NCI-H2227 (cell line): ENCODE results near the gene RNF215.
"Not testable (repeated sequence)": the region's sequence is repeated elsewhere in the genome, so short reads cannot be mapped to it uniquely, and the experiment has no call there.

Source experiments
- DNase-seq: peaks from one replicate; lab custom pipeline; 2025; ENCODE audit not compliant: unreplicated experiment; lab: John Stamatoyannopoulos, UW

The RNF215 gene

DNA sequence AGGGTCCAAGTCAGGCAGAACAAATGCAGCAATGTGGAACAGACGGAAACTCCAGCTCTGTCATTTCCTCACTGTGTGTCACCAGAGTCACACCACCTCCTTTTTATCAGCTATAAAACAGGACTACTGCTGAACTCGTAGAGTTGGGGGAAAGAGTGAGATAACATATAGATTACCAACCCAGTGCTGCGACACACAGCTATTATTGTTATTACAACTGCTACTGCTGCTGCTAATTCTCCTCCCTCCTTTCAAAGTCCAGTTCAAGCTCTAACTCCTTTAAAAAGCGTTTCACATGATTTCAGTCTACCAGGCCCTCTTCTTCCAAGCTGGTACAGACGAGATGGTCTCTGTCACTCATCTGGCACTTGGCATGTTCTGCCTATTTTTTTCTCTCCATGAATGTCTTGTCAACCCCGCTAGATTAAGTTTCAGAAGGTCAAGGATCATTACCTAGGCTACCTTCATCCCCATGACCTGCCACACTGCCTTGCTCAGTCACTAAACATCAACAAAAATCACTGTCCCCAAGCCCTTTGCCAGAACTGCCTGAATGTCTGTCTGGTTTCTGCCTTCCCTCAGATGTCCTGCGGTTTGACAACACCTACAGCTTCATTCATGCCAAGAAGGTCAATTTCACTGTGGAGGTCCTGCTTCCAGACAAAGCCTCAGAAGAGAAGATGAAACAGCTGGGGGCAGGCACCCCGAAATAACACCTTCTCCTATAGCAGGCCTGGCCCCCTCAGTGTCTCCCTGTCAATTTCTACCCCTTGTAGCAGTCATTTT lies 34.7 kb upstream of the RNF215 start:
- no peak for DNase-seq

DNA sequence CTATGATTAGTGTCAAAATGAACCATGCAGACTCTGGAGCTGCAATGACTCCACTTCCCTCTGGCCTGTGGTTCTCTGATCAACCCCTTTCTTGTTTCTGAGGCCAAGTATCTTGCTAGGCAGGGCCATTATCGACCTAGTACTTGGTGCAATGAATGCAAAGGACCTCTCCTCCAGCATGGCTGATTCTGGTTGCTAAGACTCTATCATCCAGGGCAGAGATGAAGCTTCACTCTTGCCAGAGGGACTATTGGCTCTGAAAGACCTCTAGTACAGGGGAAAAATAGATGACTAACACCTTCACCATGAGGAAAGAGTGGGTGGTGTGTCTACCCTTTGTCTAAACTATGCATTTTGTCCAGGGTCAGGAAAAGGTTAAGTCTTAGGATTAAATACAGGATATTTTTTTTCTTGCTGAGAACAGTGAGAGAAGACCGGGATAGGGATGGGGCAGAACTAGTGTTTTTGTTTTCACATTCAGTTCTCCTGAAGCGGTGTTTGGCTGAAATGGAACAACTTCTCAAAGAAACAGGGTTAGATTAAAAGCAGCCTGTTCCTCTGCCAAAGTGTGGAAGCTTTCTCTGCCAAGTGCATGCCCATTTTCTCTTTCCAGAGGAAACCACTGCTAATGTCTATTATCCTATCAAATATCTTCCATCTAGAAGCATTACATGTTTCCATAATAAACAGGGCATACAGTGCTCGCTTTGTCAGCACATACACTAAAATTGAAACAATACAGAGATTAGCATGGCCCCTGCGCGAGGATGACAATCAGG lies 33.3 kb upstream of the RNF215 start:
- no peak for DNase-seq

DNA sequence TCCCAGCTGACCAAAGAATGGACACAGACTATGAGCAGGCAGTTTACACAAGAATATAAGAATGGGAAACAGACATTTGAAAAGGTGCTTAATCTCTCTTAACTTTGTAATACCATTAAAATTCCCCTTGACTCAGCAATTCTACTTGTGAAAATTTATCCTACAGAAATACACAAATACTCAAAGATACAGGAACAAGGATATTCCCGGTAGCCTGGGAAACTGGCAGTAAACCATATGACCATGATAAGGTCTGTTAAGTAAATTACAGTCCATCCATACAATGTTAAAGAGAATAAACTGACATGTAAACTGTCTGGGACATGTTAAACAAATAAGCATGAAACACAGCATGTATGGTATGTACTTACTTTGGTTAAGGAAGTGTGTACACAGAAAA lies 29.6 kb upstream of the RNF215 start:
- no peak for DNase-seq

DNA sequence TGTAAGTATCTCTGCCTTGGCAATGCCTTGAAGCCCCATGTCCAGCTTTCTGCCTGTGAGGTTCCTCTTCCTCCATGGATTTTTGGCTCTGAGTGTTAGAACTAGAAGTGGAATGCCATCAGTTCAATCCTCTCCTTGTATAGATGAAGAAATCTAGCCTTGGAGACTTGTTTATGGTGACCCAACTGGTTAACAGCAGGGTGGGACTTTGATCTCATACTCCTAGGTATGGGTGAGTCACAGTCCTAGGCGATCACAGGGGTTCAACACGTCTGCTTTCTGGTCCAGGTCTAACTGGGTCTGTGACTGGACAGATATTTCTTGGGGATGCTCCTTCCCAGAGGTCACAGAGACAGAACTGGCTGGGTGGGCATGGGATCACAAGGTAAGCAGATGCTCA lies 29.2 kb upstream of the RNF215 start:
- no peak for DNase-seq

DNA sequence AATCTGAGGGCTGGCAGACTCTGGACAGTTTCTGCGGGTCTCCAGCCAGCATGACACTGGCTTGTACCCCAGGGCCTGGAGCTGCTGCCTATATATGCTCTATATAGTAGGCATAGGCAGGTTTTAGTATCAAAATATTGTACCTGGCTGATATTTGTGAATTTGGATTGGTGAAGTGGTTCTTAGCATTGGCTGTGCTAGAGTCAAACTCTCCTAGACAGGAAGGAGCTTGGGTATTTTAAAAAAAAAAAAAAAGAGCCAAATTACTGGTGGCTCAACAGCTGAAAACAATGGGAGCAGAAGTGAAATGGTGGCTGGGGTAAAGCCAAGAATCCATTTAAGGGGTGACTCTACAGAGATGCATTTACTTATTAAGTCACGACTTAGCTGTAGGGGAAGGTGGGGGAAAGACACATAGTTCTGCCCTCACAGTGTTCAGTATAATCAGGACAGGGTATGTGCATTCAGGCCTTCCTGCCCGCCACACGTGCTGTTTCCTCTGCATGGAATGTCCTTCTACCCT lies 27.4 kb upstream of the RNF215 start:
- no peak for DNase-seq

DNA sequence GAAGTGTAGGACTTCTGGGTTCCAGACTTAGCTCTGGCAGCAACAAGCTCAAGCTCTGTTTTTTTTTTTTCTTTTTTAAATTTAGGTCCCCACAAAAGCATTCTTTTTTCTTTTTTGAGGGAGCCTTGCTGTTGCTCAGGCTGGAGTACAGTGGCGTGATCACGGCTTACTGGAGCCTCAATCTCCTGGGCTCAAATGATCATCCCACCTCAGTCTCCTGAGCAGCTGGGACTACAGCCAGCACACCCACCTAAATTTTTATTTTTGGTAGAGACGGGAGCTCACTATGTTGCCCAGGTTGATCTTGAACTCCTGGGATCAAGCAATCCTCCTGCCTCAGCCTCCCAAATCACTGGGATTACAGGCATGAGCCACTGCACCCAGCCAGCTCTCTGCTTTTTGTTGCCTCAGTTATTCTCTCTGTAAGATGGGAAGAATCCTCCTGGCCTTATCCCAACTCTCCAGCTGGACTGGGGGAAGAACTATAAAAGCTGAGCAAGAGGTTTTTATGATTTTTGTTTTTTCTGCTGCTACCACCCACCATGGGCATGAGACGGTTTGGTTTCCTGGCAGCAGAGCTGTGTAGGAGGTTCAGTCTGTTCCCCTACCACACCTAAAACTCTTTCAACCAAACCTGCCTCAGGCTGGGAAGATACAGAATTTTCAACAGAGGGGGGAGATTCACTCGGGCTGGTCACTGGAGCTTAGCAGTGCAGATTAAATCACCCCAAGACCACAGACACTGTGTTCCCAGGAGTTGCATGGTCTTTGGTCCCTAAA lies 26.7 kb upstream of the RNF215 start:
- DNase-seq = no peak

DNA sequence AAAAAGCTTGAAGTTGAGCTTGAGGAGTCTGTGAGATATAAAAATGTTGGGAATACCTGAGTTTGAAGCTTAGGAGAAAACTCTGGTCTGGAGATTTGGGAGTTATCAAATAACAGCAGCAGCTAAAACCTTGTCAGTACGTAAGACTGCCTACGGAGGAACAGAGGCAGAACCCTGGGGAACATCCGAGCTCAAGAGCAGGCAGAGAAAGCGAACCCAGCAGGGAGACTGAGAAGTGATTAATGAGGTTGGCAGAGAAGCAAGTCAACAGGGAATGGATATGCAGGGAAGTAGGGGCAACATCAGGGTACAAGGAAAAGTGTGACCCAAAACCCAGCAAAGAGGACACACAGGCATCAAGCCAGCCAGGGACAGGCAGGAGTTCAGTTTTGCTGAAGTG lies 25.8 kb upstream of the RNF215 start:
- no peak for DNase-seq

DNA sequence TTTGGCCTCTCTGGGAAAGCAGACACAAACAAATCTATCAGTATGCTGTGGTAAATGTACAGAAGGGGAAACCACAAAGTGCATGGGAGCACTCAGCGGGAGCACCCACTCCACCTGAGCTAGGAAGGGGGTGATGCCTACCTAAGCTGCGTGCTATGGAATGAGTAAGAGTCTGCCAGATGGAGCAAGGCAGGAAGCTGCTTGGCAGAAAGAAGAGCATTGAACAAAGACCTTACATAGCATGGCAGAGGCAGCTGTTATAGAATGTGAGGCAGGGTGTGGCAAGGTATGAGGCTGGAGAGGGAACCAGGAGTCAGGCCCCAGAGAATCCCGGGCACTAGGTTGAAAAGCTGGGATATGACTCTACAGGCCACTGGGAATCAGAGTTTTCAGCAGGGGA lies 24.6 kb upstream of the RNF215 start:
- no peak for DNase-seq

DNA sequence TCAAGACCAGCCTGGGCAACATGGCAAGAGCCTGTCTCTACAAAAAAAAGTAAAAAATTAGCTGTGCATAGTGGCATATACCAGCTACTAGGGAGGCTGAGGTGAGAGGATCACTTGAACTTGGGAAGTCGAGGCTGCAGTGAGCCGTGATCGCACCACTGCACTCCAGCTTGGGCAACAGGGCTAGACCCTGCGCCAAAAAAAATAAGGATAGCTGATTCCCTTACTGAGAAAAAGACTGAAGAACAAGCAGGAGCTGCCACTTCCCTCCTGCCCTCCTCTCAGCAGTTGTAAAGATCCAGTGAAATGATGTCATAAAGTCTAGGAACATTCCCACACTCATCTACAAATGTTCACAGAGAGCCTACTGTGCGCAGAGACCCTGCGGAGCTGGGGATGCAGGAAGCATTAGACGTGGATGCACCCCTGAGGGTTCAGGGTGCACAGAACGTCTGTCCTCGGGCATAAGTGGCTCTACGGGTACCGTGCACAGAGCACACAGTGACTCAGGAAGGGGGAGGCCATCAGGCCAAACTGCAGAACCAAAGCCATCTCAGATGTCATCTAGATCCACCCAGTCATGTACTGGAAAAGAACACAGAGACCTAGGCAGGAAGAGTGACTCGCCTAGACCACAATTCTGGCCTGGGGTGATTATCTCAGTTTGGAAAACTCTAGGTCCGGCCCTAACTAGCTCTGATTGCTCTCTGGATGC lies 21.3 kb upstream of the RNF215 start:
- no peak for DNase-seq

DNA sequence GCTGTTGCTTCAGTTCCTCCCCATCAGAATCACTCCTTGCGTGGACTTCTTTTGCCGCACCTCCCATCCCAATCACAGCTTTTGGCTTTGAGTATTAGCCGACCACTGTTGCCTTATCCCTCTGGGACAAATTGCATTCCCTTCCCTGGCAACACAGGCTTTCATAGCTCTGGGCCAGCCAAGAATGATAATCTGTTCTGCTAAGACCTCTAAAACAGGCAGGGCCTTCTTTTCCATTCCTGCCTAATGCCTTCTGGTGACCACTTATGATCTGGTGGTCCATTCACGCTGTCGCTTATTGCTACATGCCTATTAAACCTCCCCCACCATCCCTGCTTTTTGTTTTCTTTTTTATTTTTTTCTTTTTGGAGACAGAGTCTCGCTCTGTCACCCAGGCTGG lies 19.2 kb upstream of the RNF215 start:
- DNase-seq = no peak

DNA sequence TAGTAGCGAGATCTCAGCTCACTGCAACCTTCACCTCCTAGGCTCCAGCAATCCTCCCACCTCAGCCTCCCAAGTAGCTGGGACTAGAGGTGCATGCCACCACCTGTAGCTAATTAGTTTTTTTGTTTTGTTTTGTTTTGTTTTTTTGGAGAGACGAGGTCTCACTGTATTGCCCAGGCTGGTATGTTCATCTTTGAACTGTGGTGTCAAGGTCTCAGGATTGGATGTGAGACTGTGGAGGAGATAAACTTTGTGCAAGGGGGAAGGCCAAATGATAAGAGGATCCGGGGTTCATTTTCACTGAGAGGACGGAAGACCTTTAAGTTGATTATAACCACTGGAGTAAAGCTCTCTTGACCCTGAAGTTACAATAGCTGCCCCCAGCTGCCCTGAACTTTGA lies 18.5 kb upstream of the RNF215 start:
- no peak for DNase-seq

DNA sequence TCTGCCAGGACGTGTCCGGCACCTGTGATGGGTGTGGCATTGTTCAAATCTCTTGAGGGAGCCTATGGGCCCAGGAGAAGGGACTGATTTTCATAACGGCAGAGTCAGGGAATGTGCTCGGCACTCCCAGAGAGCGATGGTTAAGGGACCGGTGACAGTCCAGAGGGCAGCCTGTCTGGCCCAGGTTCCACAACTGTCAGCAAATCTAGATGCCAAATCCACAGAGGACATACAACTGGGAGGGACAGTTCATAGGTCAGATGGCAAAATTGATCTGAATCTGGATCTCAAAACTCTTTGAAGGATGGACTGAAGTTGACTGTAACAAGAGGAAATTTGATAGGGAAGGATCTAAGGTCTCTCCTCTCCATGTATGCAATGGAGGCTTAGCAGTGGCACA lies 17.1 kb upstream of the RNF215 start:
- no peak for DNase-seq

DNA sequence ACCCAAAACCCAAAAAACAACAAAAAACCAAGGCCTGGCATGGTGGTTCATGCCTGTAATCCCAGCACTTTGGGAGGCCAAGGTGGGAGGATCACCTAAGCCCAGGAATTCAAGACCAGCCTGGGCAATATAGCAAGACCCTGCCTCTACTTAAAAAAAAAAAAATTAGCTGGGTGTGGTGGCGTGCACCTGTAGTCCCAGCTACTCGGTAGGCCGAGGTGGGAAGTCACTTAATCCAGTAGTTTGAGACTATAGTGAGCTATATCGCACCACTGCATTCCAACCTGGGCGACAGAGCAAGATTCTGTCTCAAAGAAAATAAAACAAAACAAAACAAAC lies 15.5 kb upstream of the RNF215 start:
- not testable (repeated sequence) for DNase-seq

DNA sequence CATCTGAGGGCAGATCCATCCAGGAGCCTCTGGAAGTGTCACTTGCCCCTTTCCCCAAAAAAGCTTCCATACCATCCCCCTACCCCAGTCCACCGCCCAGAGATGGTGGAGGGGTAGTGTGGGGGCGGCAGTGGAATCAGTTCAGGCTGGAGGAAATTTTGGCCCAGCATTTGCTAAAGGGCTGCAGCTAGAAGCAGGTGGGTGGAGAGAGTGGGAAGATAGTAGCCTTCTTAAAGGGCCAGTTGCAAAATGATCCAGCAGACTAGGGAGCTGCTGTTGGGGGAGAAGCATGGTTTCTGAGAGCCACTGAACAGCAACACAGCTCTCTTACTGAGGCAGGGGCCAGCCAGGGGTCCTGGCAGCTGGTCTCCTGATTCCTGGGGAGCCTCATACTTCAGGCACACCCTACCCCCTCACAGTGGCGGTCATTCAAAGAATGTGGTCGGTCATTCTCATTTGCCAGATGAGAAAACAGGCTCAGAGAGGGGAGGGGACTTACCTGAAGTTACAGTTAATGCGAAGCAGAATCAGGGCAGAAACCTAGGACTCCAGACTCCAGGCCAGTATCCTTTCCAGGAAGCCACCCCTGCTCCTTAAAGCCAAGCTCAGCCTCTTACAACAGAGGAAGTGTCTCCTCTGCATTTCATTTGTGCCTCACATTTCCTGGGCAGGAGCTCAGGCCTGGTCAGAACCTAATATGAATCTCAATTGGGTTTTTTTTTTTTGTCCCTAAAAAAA lies 15.0 kb upstream of the RNF215 start:
- DNase-seq = no peak

DNA sequence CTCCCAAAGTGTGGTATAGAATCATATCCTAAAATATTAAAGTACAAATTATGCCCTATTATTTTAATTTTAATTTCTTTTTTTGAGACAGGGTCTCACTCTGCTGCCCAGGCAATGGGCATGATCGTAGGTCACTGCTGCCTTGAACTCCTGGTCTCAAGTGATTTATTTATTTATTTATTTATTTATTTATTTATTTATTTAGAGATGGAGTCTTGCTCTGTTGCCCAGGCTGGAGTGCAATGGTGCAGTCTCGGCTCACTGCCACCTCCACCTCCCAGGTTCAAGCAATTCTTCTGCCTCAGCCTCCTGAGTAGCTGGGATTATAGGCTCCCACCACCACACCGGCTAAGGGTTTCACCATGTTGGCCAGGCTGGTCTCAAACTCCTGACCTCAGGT lies 13.8 kb upstream of the RNF215 start:
- not testable (repeated sequence) for DNase-seq

DNA sequence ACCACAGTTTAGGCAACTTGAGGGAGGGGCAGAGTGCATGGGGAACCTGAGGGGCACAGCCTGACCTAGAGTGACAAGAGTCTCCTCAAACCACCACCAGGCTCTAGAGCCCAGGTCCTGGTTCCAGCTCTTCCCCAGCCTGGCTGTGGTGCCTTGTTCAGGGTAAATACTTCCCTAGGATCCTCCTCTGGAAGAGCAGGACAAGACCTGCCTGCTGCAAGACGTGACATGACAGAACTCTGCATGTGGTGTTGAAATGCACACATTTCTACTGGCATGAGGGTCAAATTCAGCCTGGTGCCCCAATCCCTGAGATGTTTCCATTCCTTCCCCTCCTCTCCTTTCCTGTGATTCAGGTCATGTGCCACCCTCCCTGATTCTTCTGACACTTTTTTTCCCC lies 12.9 kb upstream of the RNF215 start:
- DNase-seq = no peak

DNA sequence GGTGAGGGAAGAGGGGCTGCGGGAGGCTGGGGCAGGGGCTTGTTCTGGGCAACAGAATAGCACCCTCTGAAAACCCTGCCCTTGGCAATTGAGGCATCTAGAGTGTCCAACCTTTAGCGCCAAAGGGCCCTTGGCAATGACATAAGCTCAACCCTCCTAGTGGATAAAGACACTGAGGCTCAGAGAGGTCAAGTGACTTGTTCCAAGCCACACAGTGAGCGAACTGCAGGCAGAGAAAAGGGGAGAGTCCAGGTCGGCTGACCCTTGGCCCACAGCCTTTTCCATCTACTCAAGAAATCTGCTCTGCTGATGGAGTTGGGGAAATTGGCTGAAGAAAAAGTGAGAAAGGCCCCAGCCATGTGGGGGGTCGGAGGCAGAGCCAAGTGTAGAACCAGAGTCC lies 12.5 kb upstream of the RNF215 start:
- no peak for DNase-seq

DNA sequence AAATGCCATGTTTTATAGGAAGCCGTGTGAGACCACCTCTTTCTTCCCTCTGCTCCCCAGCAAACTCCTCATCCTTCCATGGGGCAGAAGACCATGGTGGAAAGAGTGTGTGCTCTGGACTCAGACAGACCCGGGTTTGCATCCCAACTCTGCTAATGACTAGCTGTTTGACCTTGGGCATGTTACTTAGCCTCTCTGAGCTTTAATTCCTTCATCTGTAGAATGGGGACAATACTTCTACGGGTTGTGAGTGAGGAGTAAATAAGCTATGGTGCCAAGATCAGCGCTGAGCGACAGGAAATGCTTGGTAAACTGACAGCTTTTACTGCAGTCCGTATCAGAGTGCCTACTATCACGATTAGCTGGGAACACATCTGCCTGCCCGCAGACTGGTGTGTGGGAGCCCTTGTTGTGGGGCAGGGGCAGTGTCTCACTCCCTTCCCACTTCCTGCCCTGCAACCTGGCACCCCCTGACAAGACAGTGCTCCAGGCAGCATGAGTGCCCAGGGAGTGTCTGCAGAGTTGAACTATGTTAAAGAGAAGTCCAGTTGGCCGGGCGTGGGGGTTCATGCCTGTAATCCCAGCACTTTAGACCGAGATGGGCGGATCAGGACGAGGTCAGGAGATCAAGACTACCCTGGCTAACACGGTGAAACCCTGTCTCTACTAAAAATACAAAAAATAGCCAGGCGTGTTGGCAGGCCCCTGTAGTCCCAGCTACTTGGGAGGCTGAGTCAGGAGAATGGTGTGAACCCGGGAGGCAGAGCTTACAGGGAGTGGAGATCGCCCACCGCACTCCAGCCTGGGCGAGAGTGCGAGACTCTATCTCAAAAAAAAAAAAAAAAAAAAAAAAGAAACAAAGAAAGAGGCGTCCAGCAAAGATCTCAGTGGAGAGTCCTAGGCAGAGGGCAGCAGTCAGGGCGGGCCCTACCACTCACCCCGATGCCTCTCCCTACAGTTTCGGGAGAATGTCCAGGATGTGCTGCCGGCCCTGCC lies 11.8 kb upstream of the RNF215 start:
- no peak for DNase-seq
